Parathyroid adenoma (tissue), 2 donors: Measurements from ENCODE around the gene TLCD5.

Experiments used
- H2AFZ ChIP-seq: fragments of 300-600 bp; sonication (generic); one replicate; pipeline ENCODE4 v1.7.0; 2017; ENCODE audit warnings: antibody characterized with exemption, mild to moderate bottlenecking
- H3K27ac ChIP-seq: fragments of 300-600 bp; sonication (generic); one replicate; pipeline ENCODE4 v1.7.0; 2017
- H3K27me3 ChIP-seq: fragments of 300-600 bp; sonication (generic); one replicate; pipeline ENCODE4 v1.7.0; 2017; ENCODE audit warnings: low read length; ENCODE audit not compliant: control insufficient read depth, insufficient read depth
- H3K36me3 ChIP-seq: fragments of 300-600 bp; sonication (generic); one replicate; pipeline ENCODE4 v1.7.0; 2017; ENCODE audit warnings: low read length; ENCODE audit not compliant: control insufficient read depth, insufficient read depth
- H3K4me1 ChIP-seq: fragments of 300-600 bp; sonication (generic); one replicate; pipeline ENCODE4 v1.7.0; 2017; ENCODE audit warnings: control low read depth
- H3K4me2 ChIP-seq: fragments of 300-600 bp; sonication (generic); one replicate; pipeline ENCODE4 v1.7.0; 2017; ENCODE audit warnings: low read length
- H3K4me3 ChIP-seq: fragments of 300-600 bp; sonication (generic); one replicate; pipeline ENCODE4 v1.7.0; 2017; ENCODE audit warnings: low read depth, low read length
- H3K79me2 ChIP-seq: fragments of 300-600 bp; sonication (generic); one replicate; pipeline ENCODE4 v1.7.0; 2017; ENCODE audit warnings: control low read depth
- H3K9ac ChIP-seq: fragments of 300-600 bp; sonication (generic); one replicate; pipeline ENCODE4 v1.7.0; 2017; ENCODE audit warnings: mild to moderate bottlenecking
- H3K9me3 ChIP-seq: fragments of 300-600 bp; sonication (generic); one replicate; pipeline ENCODE4 v1.7.0; 2017; ENCODE audit warnings: low read length; ENCODE audit not compliant: control insufficient read depth
- TF ChIP-seq, protein P1 (sequence below): fragments of 300-600 bp; sonication (generic); IDR thresholded peaks from one replicate; pipeline ENCODE4 v1.7.0; 2017; ENCODE audit warnings: antibody characterized with exemption, mild to moderate bottlenecking
- donor health status: primary hyperparathyroidism.

The TLCD5 gene

DNA sequence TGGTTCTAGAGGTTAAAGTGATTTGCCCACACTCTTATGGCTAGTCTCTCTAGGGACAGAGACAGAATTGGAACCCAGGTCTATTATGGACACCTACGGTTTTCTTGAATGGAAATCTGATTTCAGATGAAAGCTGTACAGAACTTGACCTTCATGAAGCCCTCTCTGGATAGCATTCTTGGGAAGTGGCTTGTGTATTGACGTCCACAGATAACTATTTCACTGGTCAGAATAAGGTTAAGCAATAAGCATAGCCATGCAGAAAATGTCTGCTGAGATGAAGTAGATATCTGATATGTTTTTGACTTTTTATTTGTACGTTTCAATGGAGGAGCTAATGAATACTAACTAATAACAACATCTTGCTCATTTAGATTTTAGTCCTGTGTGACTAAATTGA is 1.1 kb downstream of the TLCD5 start:
- H3K27me3 ChIP-seq = no peaks in the 10 kb centered on the region
- no peak overlapping the region for H3K9ac ChIP-seq
- H3K79me2 ChIP-seq = no peaks in the 10 kb centered on the region
- H3K9me3 ChIP-seq = no peaks in the 10 kb centered on the region
- H3K4me3 ChIP-seq = peak overlapping the region; percentile 47
- TF ChIP-seq, protein P1, sequence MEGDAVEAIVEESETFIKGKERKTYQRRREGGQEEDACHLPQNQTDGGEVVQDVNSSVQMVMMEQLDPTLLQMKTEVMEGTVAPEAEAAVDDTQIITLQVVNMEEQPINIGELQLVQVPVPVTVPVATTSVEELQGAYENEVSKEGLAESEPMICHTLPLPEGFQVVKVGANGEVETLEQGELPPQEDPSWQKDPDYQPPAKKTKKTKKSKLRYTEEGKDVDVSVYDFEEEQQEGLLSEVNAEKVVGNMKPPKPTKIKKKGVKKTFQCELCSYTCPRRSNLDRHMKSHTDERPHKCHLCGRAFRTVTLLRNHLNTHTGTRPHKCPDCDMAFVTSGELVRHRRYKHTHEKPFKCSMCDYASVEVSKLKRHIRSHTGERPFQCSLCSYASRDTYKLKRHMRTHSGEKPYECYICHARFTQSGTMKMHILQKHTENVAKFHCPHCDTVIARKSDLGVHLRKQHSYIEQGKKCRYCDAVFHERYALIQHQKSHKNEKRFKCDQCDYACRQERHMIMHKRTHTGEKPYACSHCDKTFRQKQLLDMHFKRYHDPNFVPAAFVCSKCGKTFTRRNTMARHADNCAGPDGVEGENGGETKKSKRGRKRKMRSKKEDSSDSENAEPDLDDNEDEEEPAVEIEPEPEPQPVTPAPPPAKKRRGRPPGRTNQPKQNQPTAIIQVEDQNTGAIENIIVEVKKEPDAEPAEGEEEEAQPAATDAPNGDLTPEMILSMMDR = no peak
- H3K36me3 ChIP-seq = no peaks in the 10 kb centered on the region
- H3K4me1 ChIP-seq = peaks cover 6% of the 10 kb centered on the region
- H2AFZ ChIP-seq = no peak overlapping the region
- peak overlapping the region; percentile 60 for H3K4me2 ChIP-seq
- peak overlapping the region; percentile 77 for H3K27ac ChIP-seq

DNA sequence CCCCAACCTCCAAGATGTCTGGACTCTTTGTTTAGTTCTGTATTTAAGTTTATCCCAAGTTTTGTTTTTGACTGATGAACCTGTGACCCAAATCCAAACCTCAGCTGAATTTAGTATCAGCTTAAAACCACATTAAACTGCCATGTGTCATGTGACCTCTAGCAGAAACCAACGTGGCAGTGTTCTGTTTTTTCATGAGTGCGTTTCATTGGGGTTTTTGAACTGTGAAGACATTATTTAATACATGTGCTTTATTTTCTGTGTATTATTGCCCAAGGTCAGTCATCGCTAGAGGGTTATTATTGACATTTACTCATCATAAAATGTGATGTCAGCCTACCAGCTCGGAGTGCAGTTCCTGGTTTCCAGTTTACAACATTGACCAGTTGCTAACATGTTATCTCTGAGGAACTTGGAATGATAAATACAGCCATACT is 1.8 kb downstream of the TLCD5 start:
- H3K4me3 ChIP-seq = no peak overlapping the region
- H3K27ac ChIP-seq = peak overlapping the region; percentile 77

DNA sequence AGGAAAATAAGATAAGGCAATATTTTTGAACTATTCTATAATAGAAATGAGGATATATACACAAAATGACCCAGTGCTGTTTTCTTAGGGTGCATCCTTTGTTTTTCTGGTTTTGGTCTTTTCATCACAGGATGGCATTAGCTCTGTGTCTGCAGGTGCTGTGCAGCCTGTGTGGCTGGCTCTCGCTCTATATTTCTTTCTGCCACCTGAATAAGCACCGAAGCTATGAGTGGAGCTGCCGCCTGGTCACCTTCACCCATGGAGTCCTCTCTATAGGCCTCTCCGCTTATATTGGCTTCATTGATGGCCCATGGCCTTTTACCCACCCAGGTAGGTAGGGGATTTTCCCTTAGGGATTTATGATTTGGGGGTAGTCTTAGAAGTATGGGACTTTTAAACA is 2.2 kb downstream of the TLCD5 start:
- no peak overlapping the region for H2AFZ ChIP-seq
- H3K4me2 ChIP-seq = no peak overlapping the region
- no peaks in the 10 kb centered on the region for H3K79me2 ChIP-seq
- H3K4me1 ChIP-seq = peaks cover 6% of the 10 kb centered on the region
- TF ChIP-seq, protein P1 = no peak
- no peak overlapping the region for H3K9ac ChIP-seq
- H3K9me3 ChIP-seq = no peaks in the 10 kb centered on the region
- H3K27ac ChIP-seq = peak overlapping the region; percentile 77
- H3K27me3 ChIP-seq = no peaks in the 10 kb centered on the region
- H3K36me3 ChIP-seq = no peaks in the 10 kb centered on the region
- H3K4me3 ChIP-seq = no peak overlapping the region

More for the DNA sequence above, 1.8 kb downstream of the TLCD5 start:
- TF ChIP-seq, protein P1 = no peak
- no peak overlapping the region for H3K4me2 ChIP-seq
- no peaks in the 10 kb centered on the region for H3K9me3 ChIP-seq
- no peaks in the 10 kb centered on the region for H3K79me2 ChIP-seq
- no peaks in the 10 kb centered on the region for H3K27me3 ChIP-seq
- H3K9ac ChIP-seq = no peak overlapping the region
- H3K4me1 ChIP-seq = peaks cover 6% of the 10 kb centered on the region
- no peak overlapping the region for H2AFZ ChIP-seq
- no peaks in the 10 kb centered on the region for H3K36me3 ChIP-seq

DNA sequence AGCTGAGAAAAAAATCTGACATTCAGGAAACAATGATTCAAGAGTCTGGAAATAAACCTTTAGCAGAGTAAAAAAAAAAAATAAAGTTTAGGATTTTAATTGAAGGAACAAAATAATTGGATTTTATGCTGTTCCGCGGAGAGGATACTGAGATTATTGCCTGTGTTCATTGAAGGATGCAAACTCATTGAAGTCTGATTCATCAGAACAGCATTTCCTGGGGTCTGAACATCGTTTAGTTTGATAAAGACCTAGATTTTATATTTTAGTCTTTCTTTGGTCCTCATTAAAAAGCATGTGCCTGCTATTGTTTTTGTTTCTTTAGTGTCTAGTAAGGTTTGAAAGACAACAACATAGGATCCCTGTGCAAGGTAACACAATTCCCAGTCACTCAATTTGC is 4.5 kb downstream of the TLCD5 start:
- Histone ChIP-seq H3K36me3 (no peaks in the 10 kb centered on the region), H3K4me2 (no peak overlapping the region), H3K4me1 (peaks cover 6% of the 10 kb centered on the region), H3K79me2 (no peaks in the 10 kb centered on the region), H3K27me3 (no peaks in the 10 kb centered on the region), H3K4me3 (no peak overlapping the region), H3K27ac (no peak overlapping the region), H3K9ac (no peak overlapping the region), H3K9me3 (no peaks in the 10 kb centered on the region), H2AFZ (no peak overlapping the region)
- TF ChIP-seq, protein P1 = no peak

DNA sequence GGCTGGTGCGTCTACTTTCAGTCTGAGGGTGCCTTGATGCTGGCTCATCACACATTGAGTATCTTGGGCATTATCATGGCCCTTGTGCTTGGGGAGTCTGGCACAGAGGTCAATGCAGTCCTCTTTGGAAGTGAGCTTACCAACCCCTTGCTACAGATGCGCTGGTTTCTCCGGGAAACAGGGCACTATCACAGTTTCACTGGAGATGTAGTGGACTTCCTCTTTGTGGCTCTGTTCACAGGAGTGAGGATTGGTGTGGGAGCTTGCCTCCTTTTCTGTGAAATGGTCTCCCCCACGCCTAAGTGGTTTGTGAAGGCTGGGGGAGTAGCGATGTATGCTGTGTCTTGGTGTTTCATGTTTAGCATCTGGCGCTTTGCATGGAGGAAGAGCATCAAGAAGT is 4.9 kb downstream of the TLCD5 start:
- Histone ChIP-seq H3K4me2 (no peak overlapping the region), H3K27me3 (no peaks in the 10 kb centered on the region), H3K4me3 (no peak overlapping the region), H3K4me1 (peaks cover 4% of the 10 kb centered on the region), H3K9me3 (no peaks in the 10 kb centered on the region), H3K79me2 (no peaks in the 10 kb centered on the region), H3K9ac (no peak overlapping the region), H3K27ac (no peak overlapping the region), H3K36me3 (no peaks in the 10 kb centered on the region), H2AFZ (no peak overlapping the region)
- TF ChIP-seq, protein P1 = no peak
